ENCODE measurements around the gene MAN2C1. TPM values are rescaled to one million over a fixed set of nuclear protein-coding genes. Genes with fewer than 3 reads are reported as not detected.

MAN2C1 gene
- total RNA-seq, 1 donor from 2014 or later, result 250 TPM

- Mint-ChIP-seq H3K4me1 (ENCODE audit: low read depth) (no peaks in the 10 kb centered on the region), H3K9me3 (no peaks in the 10 kb centered on the region), H3K36me3 (ENCODE audit: low read depth) (no peaks in the 10 kb centered on the region), H3K4me3 (no peak overlapping the region), H3K27ac (no peak overlapping the region), H3K27me3 (ENCODE audit: insufficient read depth) (peaks cover 39% of the 10 kb centered on the region)
- intact Hi-C loops (cut with micrococcal nuclease), result loop anchor here (10.0 kb wide), 1 partner anchor 283 kb away; the partner anchor contains the start of gene PPCDC
- DNase-seq (ENCODE audit: low spot score), result no peak
These were observed 60.5 kb downstream of the MAN2C1 start for GRCh38 chr15:75307778-75308390.

GRCh38 chr15:75306188-75306587 is 62.2 kb downstream of the MAN2C1 start:
- peaks cover 37% of the 10 kb centered on the region for H3K27me3 Mint-ChIP-seq (ENCODE audit: insufficient read depth)
- H3K4me1 Mint-ChIP-seq (ENCODE audit: low read depth), result no peaks in the 10 kb centered on the region
- no peaks in the 10 kb centered on the region for H3K36me3 Mint-ChIP-seq (ENCODE audit: low read depth)
- DNase-seq (ENCODE audit: low spot score), result no peak
- H3K4me3 Mint-ChIP-seq, result no peak overlapping the region
- no peak overlapping the region for H3K27ac Mint-ChIP-seq
- no peaks in the 10 kb centered on the region for H3K9me3 Mint-ChIP-seq
- intact Hi-C loops (cut with micrococcal nuclease), result loop anchor here (10.0 kb wide), 1 partner anchor 281 kb away; the partner anchor contains the start of gene PPCDC

Other genes with a start within 250 kb of the MAN2C1 start
- 46.1 and 49.5 TPM in 2 replicates for gene C15orf39, start 166.7 kb downstream of the MAN2C1 start, total RNA-seq
- not detected in 2 replicates for gene GOLGA6C, start 110.3 kb downstream of the MAN2C1 start, total RNA-seq
- not detected in 2 replicates for gene GOLGA6D, start 85.8 kb downstream of the MAN2C1 start, total RNA-seq
- 79.8 and 79.9 TPM in 2 replicates for gene COMMD4, start 32.5 kb downstream of the MAN2C1 start, total RNA-seq
- gene NEIL1, start 21.6 kb downstream of the MAN2C1 start, total RNA-seq, result 4.7 and 5.3 TPM in 2 replicates
- gene SIN3A, start 83.1 kb upstream of the MAN2C1 start, total RNA-seq, result 97.5 and 106 TPM in 2 replicates
- 28.0 and 31.7 TPM in 2 replicates for gene PTPN9, start 210.7 kb upstream of the MAN2C1 start, total RNA-seq